Kidney (tissue), 14 donors: ENCODE measurements around the gene RXRB. TPM values are rescaled to one million over a fixed set of nuclear protein-coding genes. Genes with fewer than 3 reads are reported as not detected.

Experiments
- DNase-seq, 5 donors: peaks; one replicate each; pipeline ENCODE4 v3.0.0-alpha.2; 2013 to 2020
- FAIRE-seq: peaks from 2 replicates; lab custom pipeline; 2012; peaks lifted over from hg19 to GRCh38; lab: Jason Lieb, UNC
- H3K27ac ChIP-seq, 2 donors: one replicate each; pipeline ENCODE4 v1.7.0; 2013; ENCODE audit warnings: low read depth in 2 of 2, low read length in 2 of 2, inconsistent platforms in 1 of 2
- H3K27me3 ChIP-seq: one replicate; pipeline ENCODE4 v1.7.1; 2013; ENCODE audit warnings: low read length, inconsistent platforms; ENCODE audit not compliant: control insufficient read depth, insufficient read depth
- H3K36me3 ChIP-seq, 3 donors: one replicate each; pipeline versions ENCODE4 v1.7.0 to v1.7.1; 2013; ENCODE audit warnings: low read length in 3 of 3, control low read depth in 1 of 3, inconsistent platforms in 1 of 3; ENCODE audit not compliant: insufficient read depth in 3 of 3, control insufficient read depth in 2 of 3
- H3K4me1 ChIP-seq, 3 donors: one replicate each; pipeline versions ENCODE4 v1.7.0 to v1.7.1; 2013; ENCODE audit warnings: low read length in 3 of 3, inconsistent platforms in 1 of 3, low read depth in 1 of 3; ENCODE audit not compliant: control insufficient read depth in 2 of 3, insufficient read depth in 2 of 3
- H3K4me3 ChIP-seq, 3 donors: one replicate each; pipeline versions ENCODE4 v1.7.0 to v1.8.1; 2013; ENCODE audit warnings: low read length in 3 of 3, control low read depth in 1 of 3, inconsistent platforms in 1 of 3
- H3K9ac ChIP-seq, 3 donors: one replicate each; pipeline versions ENCODE4 v1.7.0 to v1.7.1; 2013; ENCODE audit warnings: low read length in 3 of 3, control low read depth in 1 of 3, inconsistent platforms in 1 of 3
- H3K9me3 ChIP-seq, 3 donors: one replicate each; pipeline versions ENCODE4 v1.7.0 to v1.7.1; 2013; ENCODE audit warnings: low read length in 3 of 3, control low read depth in 1 of 3, inconsistent platforms in 1 of 3; ENCODE audit not compliant: control insufficient read depth in 2 of 3, insufficient read depth in 1 of 3
- CTCF ChIP-seq: IDR thresholded peaks from 3 replicates; pipeline ENCODE4 v1.5.1; 2012; ENCODE audit warnings: mild to moderate bottlenecking, moderate library complexity, borderline replicate concordance; ENCODE audit not compliant: insufficient read depth; ENCODE audit errors: extremely low read depth
- intact Hi-C: fragments of 100-400 bp; cut with DNase I; formaldehyde crosslinking; loops from one replicate; pipeline ENCODE4 v1.11.1; 2022
- polyA plus RNA-seq: library from polyadenylated mRNA; stranded (reverse); fragments of 350-450 nt; fragmentation: Illumina TruSeq; extraction: RNeasy Lipid Tissue Mini Kit (QIAGEN cat#74804); gene quantifications from one replicate; pipeline ENCODE4 v1.2.3, GENCODE V29; 2014; ENCODE audit warnings: low read depth, low replicate concordance; ENCODE audit not compliant: insufficient read depth
- total RNA-seq: library from RNA; stranded (reverse); fragmentation: NEBNext Ultra II Directional; extraction: Animal tissue kit (Norgen Biotek cat#: 25700); gene quantifications from one replicate; pipeline ENCODE4 v1.2.1, GENCODE V29; 2021
- donor health status: control.
- donor health status: control.
- donor health status: control.
- donor health status: control.
- donor health status: control.
- donor health status: DM: yes; HTN: yes; CAD: no.
- donor health status: Normal renal cell carcinoma (clear cell type).

RXRB gene
- total and polyA plus RNA-seq, 2 donors from 2014 or later: 35.7 to 52.2 TPM

- intact Hi-C loops: no loop called here
- H3K27ac ChIP-seq: no peak overlapping the region
- no peak overlapping the region for H3K4me3 ChIP-seq
- no peaks in the 10 kb centered on the region for H3K36me3 ChIP-seq
- H3K9me3 ChIP-seq: no peaks in the 10 kb centered on the region
- H3K4me1 ChIP-seq: no peaks in the 10 kb centered on the region
- peak in 1 of 5 donors; percentile 31 for DNase-seq
- no peaks in the 10 kb centered on the region for H3K27me3 ChIP-seq
- no peak for FAIRE-seq
- no peak overlapping the region for H3K9ac ChIP-seq
- TF ChIP-seq CTCF: no peak
Measured at GRCh38 chr6:33171880-33172687, 28.4 kb downstream of the RXRB start.

DNA sequence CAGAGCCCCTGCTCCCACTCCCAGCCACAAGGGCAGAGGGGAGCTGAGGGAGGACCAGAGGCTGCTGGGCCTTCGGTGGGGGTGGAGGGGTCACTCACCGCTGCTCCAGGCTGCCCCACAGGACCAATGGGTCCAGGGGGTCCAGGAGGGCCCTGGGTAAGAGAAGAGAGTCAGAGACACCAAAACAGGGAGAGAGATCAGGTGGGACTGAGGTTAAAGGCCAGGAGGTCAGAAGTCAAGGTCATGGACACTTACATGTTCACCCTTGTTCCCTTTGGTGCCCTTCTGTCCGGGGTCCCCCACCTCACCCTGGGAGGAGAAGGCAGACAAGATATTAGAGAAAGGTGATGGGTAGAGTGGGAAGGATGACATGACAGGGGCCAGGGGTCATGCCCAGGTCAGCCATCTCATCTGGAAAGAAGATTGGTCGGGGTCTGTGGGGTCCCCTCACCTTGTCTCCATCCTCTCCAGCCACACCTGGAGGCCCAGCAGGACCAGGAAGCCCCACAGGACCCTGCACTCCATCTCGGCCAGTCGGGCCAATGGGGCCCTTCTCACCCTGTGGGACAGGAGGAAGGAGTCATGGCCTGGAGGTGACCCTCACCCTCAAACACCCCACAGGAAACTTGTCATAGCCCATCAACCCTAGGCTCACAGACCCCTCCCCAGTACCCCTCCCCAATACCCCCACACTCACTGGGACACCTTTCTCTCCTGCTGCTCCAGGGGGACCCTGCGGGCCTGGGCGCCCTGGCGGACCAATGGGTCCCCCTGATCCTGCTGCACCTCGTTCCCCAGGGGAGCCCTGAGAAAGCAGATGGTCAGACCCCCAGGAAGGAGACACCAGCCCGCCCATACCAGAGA lies 29.2 kb downstream of the RXRB start:
- Histone ChIP-seq H3K9me3 (no peaks in the 10 kb centered on the region), H3K27me3 (no peaks in the 10 kb centered on the region), H3K36me3 (no peaks in the 10 kb centered on the region), H3K4me3 (no peak overlapping the region), H3K27ac (no peak overlapping the region), H3K4me1 (no peaks in the 10 kb centered on the region), H3K9ac (no peak overlapping the region)
- no peak for TF ChIP-seq CTCF
- peak in 1 of 5 donors; percentile 25 for DNase-seq
- intact Hi-C loops: no loop called here
- FAIRE-seq: no peak

GRCh38 chr6:33170176-33171015 lies 30.1 kb downstream of the RXRB start:
- Histone ChIP-seq H3K27ac (no peak overlapping the region), H3K9ac (no peak overlapping the region), H3K27me3 (no peaks in the 10 kb centered on the region), H3K9me3 (no peaks in the 10 kb centered on the region), H3K4me3 (no peak overlapping the region), H3K4me1 (no peaks in the 10 kb centered on the region), H3K36me3 (no peaks in the 10 kb centered on the region)
- TF ChIP-seq CTCF: no peak
- FAIRE-seq (no peak), DNase-seq (no peak)
- intact Hi-C loops: no loop called here
